Activated CD4-positive, alpha-beta T cell treated with anti-CD3 and anti-CD28 coated beads for 1 hour (primary cell): ENCODE results near the gene DOK1.
A peak's percentile ranks its signal among the peaks of the same experiment; 100 is the strongest.

Experiments used
- DNase-seq: peaks from one replicate; pipeline ENCODE4 v3.0.0-alpha.2; 2020

The DOK1 gene

DNA sequence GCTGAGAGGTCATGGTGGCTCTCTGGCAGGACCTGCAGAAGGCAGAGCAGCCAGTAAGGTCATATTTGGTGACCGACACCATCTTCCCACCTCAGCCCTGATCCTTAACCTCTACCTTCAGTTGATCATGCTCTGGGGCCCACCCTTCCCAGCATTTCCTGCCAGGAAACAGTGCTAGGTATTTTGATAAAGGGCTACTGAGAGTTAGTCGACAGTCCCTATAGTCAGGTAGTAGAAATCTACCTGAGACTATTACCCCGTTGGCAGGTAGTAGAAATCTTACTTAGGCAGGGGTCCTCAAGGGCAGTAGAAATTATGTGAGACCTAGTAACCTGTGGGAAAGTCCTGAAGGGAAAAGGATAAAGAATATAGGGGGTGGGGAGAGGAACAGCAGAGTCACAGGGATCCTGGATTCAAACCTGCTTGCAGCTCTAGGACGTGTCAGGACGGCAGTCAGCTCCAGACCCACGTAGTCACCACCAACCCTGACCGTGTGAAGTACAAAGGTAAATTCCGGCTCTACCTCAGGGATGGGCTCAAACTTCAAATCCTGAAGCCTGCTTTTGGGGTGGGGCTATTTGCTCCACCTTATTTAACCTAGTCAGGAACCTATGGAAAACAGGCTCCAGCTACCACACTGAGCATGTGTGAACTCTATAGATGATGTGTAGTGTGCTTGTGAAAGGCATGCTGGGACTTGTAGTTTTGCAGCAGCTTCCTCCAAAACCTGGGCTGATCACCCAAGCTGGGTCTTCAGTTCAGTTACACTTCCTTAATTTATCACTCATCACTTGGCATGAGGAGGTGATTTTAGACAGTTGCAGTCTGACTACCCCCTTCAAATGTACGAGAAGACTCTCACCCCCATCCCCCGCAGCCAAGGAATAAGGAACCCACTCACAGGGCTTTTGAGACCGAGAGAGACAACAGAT is 28.5 kb upstream of the DOK1 start, which contains the start of gene DQX1:
TSS of gene DQX1 (minus strand) at position 515 of the 932 bp plus-strand sequence. CDS start at position 13, 502 bp downstream.
- no peak for DNase-seq

DNA sequence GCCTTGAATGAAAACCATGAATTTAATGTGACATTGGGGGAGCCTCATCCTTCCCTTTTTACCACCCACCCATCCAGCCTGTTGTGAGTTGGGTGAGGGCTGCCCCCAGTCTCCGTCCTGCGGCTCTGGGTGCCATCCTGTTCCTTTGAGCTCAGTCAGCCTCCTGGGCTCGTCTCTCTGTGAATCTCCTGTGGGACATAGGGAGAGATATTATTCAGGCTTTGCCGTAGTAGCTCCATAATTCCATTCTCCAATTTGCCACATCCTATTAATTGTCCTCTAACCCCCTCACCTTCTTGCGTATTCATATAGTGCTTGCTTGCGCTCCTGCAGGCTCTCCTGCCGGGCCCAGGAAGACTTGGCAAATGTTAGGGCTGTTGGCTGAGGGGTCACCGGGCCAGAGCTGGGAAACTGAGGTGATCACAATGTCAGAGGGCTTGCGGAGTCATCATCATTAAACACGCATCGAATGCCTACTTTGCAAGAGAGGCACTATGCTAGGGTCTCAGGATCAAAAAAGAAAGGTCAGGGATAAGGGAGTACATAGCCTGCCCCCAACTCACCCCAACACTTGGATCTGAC is 27.8 kb upstream of the DOK1 start:
- DNase-seq = no peak

DNA sequence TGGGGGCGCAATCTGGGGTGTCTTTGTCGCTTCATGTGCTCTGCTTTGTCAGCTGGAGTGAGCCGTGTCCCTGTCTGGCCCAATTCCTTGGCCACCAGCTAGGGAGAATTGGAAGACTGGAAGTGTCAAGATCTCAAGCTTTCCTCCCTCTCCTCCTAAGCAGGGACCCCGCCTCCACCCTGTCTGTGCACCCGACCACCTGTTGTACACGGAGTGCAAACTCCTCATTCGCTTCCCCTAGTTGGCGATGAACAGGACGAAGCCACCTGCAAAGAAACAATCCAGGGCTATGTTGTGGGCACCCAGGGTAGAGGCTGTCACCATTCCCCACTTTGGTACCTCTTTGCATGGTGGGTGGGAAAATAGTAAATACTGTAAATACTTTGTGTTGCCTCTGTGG is 26.8 kb upstream of the DOK1 start:
- DNase-seq = no peak

DNA sequence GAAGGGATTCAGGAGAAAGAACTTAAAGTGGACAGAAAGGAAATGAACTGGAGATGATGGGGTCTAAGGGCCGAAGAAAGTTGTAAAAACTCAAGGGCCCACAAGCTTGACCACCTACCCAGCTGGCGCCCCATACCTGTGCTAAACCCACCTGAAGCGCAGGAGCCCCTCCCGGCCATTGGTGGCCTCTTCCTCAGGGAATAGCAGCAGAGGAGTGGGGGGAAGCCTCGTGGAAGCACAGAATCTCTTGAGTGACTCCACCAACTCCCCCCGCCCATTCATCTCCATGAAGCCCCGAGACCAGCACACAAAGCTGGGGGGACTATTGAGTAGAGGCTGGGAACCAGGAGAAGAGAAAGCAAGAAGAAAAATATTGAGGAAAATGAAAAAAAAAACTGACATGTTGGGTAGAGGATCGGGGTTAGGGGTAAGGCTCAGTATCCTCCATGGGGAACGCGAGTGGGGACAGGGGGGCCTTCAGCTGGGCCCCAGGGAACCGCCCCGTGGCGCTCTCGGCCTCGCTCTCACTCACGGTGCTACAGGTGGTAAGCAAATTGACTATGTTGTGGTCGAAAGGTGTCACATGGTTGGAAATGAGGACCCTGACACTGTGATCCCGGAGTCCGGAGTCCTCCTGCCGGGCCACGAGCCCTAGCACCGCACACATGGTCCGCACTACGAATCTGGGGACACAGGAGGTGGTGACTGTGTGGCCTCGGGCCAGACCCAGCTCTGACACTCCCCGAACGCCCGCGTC is 25.7 kb upstream of the DOK1 start:
- no peak for DNase-seq

DNA sequence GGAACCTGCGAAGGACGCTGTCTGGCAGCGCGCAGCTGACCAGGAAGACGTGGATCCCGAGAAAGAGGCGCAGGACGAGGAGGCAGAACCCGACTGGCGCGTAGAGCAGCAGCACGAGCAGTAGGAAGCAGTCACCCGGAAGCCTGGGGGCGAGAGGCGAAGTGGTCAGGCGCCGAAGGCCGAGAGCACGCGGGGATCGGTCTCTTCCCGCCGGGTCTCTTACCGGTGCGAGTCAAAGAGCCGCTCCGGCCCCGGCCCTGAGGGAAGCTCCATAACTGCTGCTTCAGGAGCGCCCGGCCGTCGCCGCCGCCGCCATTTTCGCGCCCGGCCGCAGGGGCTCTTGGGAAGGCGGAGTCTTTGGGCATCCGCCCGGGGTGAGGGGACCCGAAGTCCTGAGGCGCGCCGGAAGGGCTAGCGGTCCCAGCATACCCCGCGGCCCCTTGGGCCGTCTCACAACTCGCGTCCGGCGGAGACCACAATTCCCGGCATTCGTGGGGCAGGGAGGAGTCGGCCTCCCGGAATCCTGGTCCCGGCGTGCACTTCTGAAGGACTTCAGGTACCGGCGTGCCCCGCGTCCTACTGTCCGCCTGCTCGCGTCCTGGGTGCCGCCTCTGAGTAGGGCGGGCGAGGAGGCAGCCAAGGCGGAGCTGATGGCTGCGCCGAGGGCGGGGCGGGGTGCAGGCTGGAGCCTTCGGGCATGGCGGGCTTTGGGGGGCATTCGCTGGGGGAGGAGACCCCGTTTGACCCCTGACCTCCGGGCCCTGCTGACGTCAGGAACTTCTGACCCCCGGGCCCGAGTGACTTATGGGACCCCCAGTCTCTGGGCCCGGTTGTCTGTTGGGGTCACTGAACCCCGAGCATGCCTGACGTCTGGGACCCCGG is 24.9 kb upstream of the DOK1 start, which contains the start of the genes AUP1 and HTRA2:
TSS of gene AUP1 (minus strand) at position 350 of the 882 bp plus-strand sequence. CDS start at position 273, 77 bp downstream.
TSS of gene HTRA2 (plus strand) at position 577 of the 882 bp plus-strand sequence. CDS start at position 651, 74 bp downstream.
- peak; percentile 77 for DNase-seq

DNA sequence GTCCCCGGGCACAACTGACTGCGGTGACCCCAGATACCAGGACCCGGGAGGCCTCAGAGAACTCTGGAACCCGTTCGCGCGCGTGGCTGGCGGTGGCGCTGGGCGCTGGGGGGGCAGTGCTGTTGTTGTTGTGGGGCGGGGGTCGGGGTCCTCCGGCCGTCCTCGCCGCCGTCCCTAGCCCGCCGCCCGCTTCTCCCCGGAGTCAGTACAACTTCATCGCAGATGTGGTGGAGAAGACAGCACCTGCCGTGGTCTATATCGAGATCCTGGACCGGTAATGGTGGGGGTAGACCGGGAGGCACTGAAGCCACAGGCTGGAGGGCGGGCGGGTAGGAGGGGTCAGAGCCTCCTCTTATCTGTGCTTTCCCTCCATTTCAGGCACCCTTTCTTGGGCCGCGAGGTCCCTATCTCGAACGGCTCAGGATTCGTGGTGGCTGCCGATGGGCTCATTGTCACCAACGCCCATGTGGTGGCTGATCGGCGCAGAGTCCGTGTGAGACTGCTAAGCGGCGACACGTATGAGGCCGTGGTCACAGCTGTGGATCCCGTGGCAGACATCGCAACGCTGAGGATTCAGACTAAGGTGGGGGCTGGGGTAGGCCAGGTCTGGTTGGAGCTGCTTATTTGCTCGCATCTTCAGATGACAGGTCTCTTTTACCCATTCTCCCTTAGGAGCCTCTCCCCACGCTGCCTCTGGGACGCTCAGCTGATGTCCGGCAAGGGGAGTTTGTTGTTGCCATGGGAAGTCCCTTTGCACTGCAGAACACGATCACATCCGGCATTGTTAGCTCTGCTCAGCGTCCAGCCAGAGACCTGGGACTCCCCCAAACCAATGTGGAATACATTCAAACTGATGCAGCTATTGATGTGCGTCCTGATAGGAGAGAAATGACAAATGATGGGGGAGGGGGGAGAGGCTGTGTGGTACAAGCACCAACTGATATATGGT is 24.0 kb upstream of the DOK1 start:
- no peak for DNase-seq

DNA sequence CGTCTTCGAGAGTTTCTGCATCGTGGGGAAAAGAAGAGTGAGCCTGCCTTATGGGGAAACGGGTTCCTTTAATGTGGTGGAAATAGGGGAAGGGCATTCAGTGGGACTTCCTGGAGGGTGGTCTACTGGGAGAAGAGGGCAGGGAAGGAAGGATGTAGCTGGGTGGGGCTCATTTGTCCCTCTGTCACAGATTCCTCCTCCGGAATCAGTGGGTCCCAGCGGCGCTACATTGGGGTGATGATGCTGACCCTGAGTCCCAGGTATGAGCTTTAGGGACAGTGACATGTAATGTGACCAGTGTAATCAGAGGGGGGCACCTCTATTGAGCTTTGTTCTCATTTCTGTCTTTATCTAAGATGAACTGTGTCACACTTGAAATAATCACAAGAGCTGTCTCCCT is 22.9 kb upstream of the DOK1 start:
- DNase-seq = no peak

DNA sequence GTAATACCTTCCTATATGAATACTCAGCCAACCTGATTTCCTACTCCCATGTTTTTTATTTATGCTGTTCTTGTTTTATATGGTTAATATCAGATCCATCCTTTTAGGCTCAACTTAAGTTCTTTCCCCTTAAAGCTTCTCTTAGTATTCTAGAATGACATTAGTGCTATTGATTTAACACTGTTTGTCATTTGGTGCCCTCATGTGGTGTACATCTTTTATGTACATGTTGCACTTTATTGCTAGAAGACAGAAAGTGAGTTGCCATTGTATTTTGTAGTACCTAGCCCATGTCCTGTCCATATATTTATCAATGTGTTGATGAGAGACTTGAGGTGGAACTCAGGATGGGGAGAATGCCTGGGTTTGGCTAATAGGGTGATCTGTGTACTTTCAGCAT is 22.3 kb upstream of the DOK1 start:
- DNase-seq = no peak

DNA sequence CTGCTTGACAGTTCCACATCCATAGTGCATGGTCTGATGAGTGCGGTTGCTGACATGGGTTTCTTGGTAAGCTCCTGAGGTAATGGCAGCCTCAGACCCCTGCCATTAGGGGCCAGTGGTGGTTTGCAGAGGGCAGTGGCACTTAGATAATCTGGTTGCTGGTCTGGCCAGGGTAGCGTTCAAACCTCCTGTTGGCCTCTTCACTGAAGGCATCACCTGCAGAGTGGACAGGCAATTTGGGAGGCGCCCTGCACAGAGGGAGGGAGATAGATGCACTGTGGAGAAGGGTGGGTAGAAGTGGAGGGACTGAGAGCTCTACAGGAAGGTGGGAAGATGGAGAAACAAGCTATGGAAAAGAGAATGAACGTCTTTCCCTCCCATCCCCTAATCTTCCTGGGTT is 21.1 kb upstream of the DOK1 start:
- no peak for DNase-seq

DNA sequence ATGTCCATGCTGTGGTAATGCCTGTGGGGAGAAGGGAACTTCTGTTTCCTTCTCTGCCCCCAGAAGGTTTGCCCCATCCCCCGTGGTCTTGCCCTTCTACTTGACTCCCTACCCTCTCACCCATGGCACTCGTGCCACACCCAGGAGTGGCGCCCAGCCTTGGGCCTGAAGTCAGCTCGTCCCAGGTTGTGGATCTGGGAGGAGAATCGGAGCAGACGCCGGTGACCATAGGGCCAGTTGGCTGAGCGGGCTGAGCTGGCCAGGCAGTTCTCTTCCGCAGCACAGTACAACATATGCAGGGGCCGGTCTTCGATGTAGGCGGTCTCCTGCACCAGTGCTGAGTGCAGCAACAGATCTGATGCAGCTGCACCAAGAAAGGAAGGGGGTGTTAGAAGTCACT is 20.1 kb upstream of the DOK1 start:
- DNase-seq = no peak

DNA sequence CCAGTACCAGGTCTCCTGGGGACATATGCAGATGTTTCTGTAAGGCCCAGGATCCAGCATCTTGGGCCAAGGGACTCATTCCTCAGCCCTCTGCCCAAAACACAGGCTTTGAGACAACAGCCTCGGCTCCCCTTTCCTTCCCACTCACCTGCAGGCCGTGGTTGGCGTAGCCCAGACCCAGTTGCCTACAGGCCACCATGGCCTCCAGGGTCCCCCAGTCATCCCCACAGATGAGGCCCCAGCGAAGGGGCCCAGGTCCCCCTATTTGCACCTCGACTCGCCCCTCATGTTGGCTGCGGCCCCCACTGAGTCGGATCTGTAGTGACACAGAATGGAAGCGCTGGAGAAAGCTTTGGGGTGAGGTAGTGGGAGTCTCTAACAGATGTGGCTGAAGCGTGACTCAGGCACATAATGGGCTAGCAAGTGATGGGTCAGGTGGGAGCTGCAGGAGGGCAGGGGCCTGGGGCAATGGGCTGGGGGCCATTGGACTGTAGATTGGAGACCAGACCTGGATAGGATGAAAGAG is 19.0 kb upstream of the DOK1 start:
- DNase-seq = no peak

DNA sequence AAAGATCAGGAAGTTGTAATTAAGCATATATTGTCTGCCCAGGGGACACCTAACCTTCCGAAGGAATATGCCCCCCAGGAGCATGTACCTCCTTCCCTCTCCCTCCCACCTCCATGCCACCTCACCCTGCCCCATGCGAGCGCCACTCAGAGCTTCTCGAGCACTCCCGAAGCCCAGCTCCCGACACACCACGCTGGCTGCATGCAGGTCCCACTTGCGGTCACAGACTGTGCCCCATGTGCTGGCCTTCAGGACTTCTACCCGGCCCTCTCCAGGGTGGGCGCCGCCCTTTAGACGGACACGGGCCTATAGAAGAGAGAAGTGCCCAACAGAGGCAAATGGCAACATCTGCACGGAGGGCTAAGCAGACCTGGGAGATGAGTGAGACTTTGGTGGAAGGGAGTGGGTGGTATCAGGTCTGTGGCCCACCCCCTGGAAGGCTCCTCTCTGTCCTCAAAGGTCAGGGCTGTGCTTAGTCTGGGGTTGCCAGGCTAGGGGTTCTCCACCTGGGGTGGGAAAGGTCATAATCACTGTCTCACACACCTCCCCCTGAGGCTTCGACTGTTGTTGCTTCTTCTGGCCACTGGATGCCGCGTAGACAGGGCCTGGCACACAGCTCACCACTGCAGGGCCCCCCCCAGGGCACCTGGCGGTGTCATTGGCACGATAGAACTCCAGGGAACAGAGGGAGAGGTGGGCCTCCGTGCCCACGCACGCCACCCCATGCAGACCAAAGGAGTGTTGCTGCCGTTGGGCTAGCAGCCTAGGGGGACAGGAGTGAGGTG is 18.2 kb upstream of the DOK1 start:
- DNase-seq = no peak

DNA sequence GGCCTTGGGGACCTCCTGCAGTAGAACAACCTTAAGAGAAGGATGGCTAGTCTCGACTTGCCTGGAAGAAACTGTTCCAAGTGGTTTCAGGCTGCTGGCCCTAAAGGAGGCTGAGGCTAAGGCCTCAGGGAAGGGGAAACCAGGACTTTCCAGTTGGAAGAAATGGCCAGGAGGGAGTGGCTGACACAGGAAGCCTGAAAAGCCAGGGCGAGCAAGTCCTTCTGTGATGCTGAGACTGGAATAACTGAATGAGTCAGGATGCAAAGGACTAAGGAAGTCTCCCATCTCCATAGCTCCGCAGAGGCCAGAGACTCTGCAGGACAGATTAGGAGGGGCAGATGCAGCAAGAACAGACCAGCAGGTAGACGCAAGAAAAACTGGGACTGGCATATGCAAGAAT is 17.4 kb upstream of the DOK1 start:
- DNase-seq = no peak

DNA sequence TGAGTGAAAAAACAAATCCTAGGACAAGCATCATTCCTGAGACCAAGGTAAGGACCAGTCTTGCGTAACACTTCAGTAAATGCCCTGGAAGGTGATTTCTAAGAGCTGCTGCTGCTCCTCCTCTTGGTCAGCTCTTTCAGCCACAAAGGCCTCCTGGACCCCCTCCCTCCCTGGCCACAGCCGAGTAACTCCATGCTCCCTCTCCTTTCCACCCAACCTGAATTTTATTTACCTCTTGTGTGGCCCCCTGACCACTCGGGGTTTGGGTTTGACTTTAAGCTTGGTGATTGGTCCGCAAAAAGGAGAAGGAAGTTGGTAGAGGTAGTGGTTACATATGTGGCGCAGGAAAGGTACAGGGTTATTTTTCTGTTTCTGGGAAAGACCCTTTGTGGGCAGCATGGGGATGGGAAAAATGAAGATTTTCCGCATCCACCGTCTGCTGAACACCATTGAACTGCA is 15.6 kb upstream of the DOK1 start:
- DNase-seq = no peak

DNA sequence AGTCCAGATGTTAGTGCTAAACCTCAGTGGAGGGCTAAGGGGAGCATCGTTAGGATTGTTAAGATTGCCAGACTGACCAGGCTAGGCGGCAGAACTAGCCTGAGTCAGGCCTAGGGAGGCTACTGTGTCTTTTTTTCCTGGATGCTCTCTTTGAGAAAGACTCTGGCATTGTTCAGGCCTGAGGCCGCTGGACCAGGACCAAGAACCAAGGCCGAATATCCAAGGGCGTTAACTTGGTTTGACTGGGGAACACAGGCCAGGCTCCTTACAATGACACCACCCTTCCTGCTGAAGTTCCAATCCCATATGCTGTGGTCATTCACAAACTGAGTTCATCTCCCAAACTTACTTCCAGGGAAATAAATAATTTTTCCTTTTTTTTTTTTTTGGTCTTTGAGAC is 14.2 kb upstream of the DOK1 start:
- DNase-seq = no peak

DNA sequence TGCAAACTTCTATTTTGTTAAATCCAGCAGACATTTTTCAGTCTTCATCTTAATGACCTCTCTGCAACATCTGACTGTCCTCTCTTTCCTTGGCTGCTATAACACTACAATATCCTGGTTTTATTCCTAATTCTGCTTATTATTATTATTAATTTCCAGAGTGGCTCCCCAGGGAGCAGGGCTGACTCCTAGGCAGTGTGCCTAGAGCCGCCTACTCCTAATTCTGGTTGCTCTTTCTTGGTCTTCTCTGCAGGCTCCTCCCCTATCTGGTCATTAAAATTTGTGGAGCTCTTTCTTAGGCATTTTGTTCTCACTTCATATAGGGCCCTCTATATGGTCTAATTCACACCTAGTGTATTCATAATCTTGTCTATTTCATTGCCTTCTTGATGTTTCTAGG is 11.5 kb upstream of the DOK1 start:
- DNase-seq = no peak

DNA sequence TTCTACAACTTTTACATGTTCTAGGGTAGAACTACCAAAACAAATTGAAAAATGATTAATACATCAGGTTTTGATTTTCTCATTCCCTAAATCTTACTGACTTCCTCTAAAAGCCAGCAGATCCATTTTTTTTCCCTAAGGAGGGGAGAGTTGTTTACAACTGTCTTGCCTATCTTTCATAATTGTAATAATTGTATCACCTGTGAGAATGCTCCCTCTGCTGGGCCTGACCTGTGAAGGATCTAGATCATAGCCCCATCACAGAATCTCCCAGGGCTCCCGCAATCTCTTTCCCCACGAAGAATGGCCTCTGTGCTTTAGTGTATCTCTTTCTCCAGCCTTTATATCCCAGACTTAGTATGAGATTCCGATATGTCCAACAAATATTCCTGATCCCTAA is 9.9 kb upstream of the DOK1 start:
- DNase-seq = no peak

DNA sequence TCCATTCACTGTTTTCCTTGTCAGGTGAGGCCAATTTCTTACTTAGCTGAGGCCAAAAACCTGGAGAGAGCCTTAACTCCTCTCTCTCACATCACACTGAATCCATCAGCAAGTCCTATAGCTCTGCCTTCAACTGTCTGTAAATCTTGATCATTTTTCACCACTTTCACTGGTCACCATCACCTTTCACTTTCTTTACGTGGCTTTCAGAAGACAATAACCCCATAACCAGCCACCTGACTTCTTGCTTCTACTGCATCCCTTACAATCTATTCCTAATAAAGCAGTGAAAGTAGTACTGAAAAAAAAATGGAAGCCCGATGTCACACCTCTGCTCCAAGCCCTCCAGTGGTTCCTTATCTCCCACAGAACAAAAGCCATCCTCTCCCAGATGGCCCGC is 8.5 kb upstream of the DOK1 start:
- DNase-seq = no peak

DNA sequence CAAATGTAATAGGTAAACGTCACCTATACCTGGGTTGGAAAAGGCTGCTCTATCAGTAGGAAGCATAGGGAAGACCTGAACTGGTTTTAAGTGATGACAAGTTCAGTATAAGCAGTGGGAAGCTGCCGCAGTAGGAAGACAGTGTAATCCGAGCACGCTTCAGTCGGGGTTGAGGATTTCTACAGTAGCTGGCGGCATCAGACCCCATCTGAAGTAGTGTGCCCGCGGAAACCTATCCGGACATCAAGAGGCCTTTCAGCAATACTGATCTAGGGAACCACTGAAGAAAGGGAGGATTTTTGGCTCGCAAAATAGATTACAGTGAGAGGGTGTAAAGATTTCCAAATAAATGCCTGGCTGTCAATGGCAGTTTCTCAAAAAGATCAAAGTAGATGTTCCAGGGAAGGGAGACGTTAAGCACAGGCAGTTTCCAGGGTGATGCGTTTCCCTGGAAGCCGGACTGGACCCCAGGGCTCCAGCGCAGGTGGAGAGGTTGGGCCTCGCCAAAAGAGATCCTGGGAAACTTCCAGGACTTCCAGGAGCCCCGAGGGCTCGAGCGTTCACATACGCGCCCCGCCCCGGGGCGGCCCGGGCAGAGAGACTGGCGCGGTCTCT is 6.1 kb upstream of the DOK1 start:
- no peak for DNase-seq
